Dedifferentiated amniotic fluid mesenchymal stem cell (primary cell): Measurements from ENCODE around the gene SYP.
"Not testable (repeated sequence)": the region's sequence is repeated elsewhere in the genome, so short reads cannot be mapped to it uniquely, and the experiment has no call there.

ENCODE experiments used
- DNase-seq: peaks from one replicate; pipeline ENCODE4 v3.0.0-alpha.2; 2016; ENCODE audit errors: extremely low spot score

Gene SYP

GRCh38 chrX:49166914-49167739 lies 32.9 kb downstream of the SYP start:
- DNase-seq, result no peak

- no peak for DNase-seq
Observed at GRCh38 chrX:49165901-49166881, 33.8 kb downstream of the SYP start.

GRCh38 chrX:49164589-49165360 lies 35.2 kb downstream of the SYP start:
- no peak for DNase-seq

- peak; percentile 51 for DNase-seq
Observed at GRCh38 chrX:49163555-49164419, 36.2 kb downstream of the SYP start.

- DNase-seq, result no peak
Observed at GRCh38 chrX:49162620-49163019, 37.4 kb downstream of the SYP start, which contains the start of gene MAGIX. Gene MAGIX, plus strand, starts transcription at chrX:49162758. Its CDS starts 132 bp downstream, at chrX:49162890.

GRCh38 chrX:49161632-49162031 lies 38.4 kb downstream of the SYP start:
- no peak for DNase-seq

- DNase-seq, result no peak
Observed at GRCh38 chrX:49160908-49161307, 39.1 kb downstream of the SYP start.

- DNase-seq, result no peak
Observed at GRCh38 chrX:49157194-49157593, 42.8 kb downstream of the SYP start.

- peak; percentile 77 for DNase-seq
Observed at GRCh38 chrX:49155900-49156837, 43.8 kb downstream of the SYP start.

GRCh38 chrX:49155243-49155899 lies 44.6 kb downstream of the SYP start:
- no peak for DNase-seq

GRCh38 chrX:49153467-49153866 lies 46.5 kb downstream of the SYP start:
- DNase-seq, result no peak

- not testable (repeated sequence) for DNase-seq
Observed at GRCh38 chrX:49149291-49149690, 50.7 kb downstream of the SYP start.

GRCh38 chrX:49148390-49149100 lies 51.4 kb downstream of the SYP start:
- DNase-seq, result not testable (repeated sequence)

- no peak for DNase-seq
Observed at GRCh38 chrX:49147936-49148335, 52.1 kb downstream of the SYP start.

GRCh38 chrX:49147282-49147681 lies 52.7 kb downstream of the SYP start:
- DNase-seq, result no peak

- not testable (repeated sequence) for DNase-seq
Observed at GRCh38 chrX:49143154-49143553, 56.8 kb downstream of the SYP start.

- DNase-seq, result not testable (repeated sequence)
Observed at GRCh38 chrX:49142264-49142663, 57.7 kb downstream of the SYP start.

GRCh38 chrX:49139713-49140112 lies 60.3 kb downstream of the SYP start:
- no peak for DNase-seq
